Caki2 (cell line): ENCODE results near the gene OR14A2. TPM values are rescaled to one million over a fixed set of nuclear protein-coding genes. Genes with fewer than 3 reads are reported as not detected.

Source experiments
- DNase-seq: peaks from one replicate; pipeline ENCODE4 v3.0.0-alpha.2; 2015; ENCODE audit warnings: low read depth
- in situ Hi-C: cut with HindIII; loops from 2 replicates; pipeline ENCODE4 v1.10.0; 2016; ENCODE audit warnings: low sequenced_read_pairs, low pct_unique_long_range_greater_than_20kb, mixed read lengths
- total RNA-seq: library from RNA; depleted of rRNA; stranded (reverse); fragments of >200 nt; shearing (Covaris generic); gene quantifications from 2 replicates; pipeline ENCODE4 v1.2.3, GENCODE V29; 2014; ENCODE audit warnings: low replicate concordance; rRNA removed

Gene OR14A2
- total RNA-seq, 1 experiment from 2014 or later: not detected

GRCh38 chr1:247679639-247680038, 68.3 kb downstream of the OR14A2 start, which contains the start of gene OR13G1:
OR13G1 (minus strand) TSS chr1:247679739; CDS start chr1:247673041, 6,698 bp downstream.
- no peak for DNase-seq
- in situ Hi-C loops: no loop called here

Other genes with a start within 250 kb of the OR14A2 start
- gene OR2C3, start 211.7 kb downstream of the OR14A2 start, total RNA-seq: not detected in 2 replicates
- gene GCSAML, start 199.0 kb downstream of the OR14A2 start, total RNA-seq: not detected in 2 replicates
- gene OR2G2, start 159.8 kb downstream of the OR14A2 start, total RNA-seq: not detected in 2 replicates
- gene OR2G3, start 142.6 kb downstream of the OR14A2 start, total RNA-seq: not detected in 2 replicates
- gene OR13G1, start 68.4 kb downstream of the OR14A2 start, total RNA-seq: not detected in 2 replicates
- gene OR6F1, start 31.5 kb downstream of the OR14A2 start, total RNA-seq: not detected in 2 replicates
- gene OR14K1, start 9.5 kb downstream of the OR14A2 start, total RNA-seq: not detected in 2 replicates
- gene OR1C1, start 12.4 kb upstream of the OR14A2 start, total RNA-seq: not detected in 2 replicates
- not detected in 2 replicates for gene OR14A16, start 76.0 kb upstream of the OR14A2 start, total RNA-seq
- gene OR11L1, start 93.8 kb upstream of the OR14A2 start, total RNA-seq: not detected in 2 replicates
- not detected in 2 replicates for gene TRIM58, start 109.0 kb upstream of the OR14A2 start, total RNA-seq
- gene OR2W3, start 147.4 kb upstream of the OR14A2 start, total RNA-seq: not detected in 2 replicates
- not detected in 2 replicates for gene OR2T8, start 172.1 kb upstream of the OR14A2 start, total RNA-seq
- gene OR2AJ1, start 176.7 kb upstream of the OR14A2 start, total RNA-seq: not detected in 2 replicates
- gene OR2L8, start 200.7 kb upstream of the OR14A2 start, total RNA-seq: not detected in 2 replicates
- gene OR2AK2, start 217.1 kb upstream of the OR14A2 start, total RNA-seq: not detected in 2 replicates